Transverse colon (tissue), 4 donors: Measurements from ENCODE around the gene SPG7. TPM values are rescaled to one million over a fixed set of nuclear protein-coding genes. Genes with fewer than 3 reads are reported as not detected.

ENCODE experiments used
- DNase-seq: peaks from one replicate; pipeline ENCODE4 v3.0.0-alpha.2; 2019
- H3K27ac ChIP-seq, 4 donors: fragments of 200-600 bp; sonication (generic); 2 replicates each; pipeline ENCODE4 v1.5.1; 2016 to 2018; ENCODE audit warnings: inconsistent platforms in 4 of 4
- H3K27me3 ChIP-seq: fragments of 200-600 bp; sonication (generic); 2 replicates; pipeline ENCODE4 v1.5.1; 2017; ENCODE audit warnings: inconsistent platforms
- H3K36me3 ChIP-seq, 4 donors: fragments of 200-600 bp; sonication (generic); 2 replicates each; pipeline ENCODE4 v1.5.1; 2017 to 2019; ENCODE audit warnings: inconsistent platforms in 4 of 4
- H3K4me1 ChIP-seq, 4 donors: fragments of 200-600 bp; sonication (generic); 2 replicates each; pipeline ENCODE4 v1.5.1; 2017 to 2020; ENCODE audit warnings: inconsistent platforms in 4 of 4
- H3K4me3 ChIP-seq, 4 donors: fragments of 200-600 bp; sonication (generic); 1 replicate in 1 of 4; 2 replicates in 3 of 4; pipeline versions ENCODE4 v1.5.1 to v1.6.1; 2017 to 2019; ENCODE audit warnings: inconsistent platforms in 4 of 4
- H3K9me3 ChIP-seq, 2 donors: fragments of 200-600 bp; sonication (generic); 2 replicates each; pipeline ENCODE4 v1.5.1; 2017 to 2019; ENCODE audit warnings: inconsistent platforms in 2 of 2
- CTCF ChIP-seq, 5 experiments: fragments of 200-600 bp in 3 of 5; fragments of 450-650 bp in 2 of 5; sonication (generic) in 3 of 5; IDR thresholded peaks; 1 replicate in 2 of 5; 2 replicates in 3 of 5; pipeline ENCODE4 v1.5.1; 2016 to 2017; ENCODE audit warnings: antibody characterized with exemption in 5 of 5, inconsistent platforms in 3 of 5, mild to moderate bottlenecking in 2 of 5, moderate library complexity in 1 of 5
- EP300 ChIP-seq: sonication (generic); formaldehyde crosslinking; IDR thresholded peaks from one replicate; pipeline ENCODE4 v1.6.1; 2017; ENCODE audit warnings: antibody characterized with exemption, low read depth
- POLR2A ChIP-seq: fragments of 450-650 bp; IDR thresholded peaks from one replicate; pipeline ENCODE4 v1.6.1; 2016; ENCODE audit warnings: antibody characterized with exemption, mild to moderate bottlenecking, moderate library complexity
- POLR2AphosphoS5 ChIP-seq, 3 donors: sonication (generic); formaldehyde crosslinking; IDR thresholded peaks; one replicate each; pipeline ENCODE4 v1.6.1; 2016; ENCODE audit warnings: antibody characterized with exemption in 3 of 3
- WGBS, 2 donors: methylation state at CpG; one replicate each; pipeline ENCODE4 v1.1.5; 2018; ENCODE audit warnings: low coverage in 1 of 2; 5-methylcytosine and 5-hydroxymethylcytosine counted together
- in situ Hi-C, 4 donors: fragments of 200-750 bp; cut with MboI; loops; one replicate each; pipeline versions ENCODE4 v1.15.0 to v1.15.1; 2017; ENCODE audit warnings: low sequenced_read_pairs in 3 of 4, low pct_ligation_motif_present in 1 of 4, low pct_unique_long_range_greater_than_20kb in 1 of 4
- intact Hi-C: fragments of 100-400 bp; cut with DNase I; formaldehyde crosslinking; loops from one replicate; pipeline ENCODE4 v1.15.1; 2023; ENCODE audit warnings: low total_unique reads
- total RNA-seq, 4 donors: library from RNA; depleted of rRNA; stranded (reverse); fragments of >200 nt; gene quantifications; one replicate each; pipeline ENCODE4 v1.1.0, GENCODE V29; 2016

The SPG7 gene
- total RNA-seq, 4 donors from 2014 or later, result 168 to 408 (median 285) TPM

- 3% methylated on average over 6 to 22 of the region's 22 CpGs for WGBS, 2 donors
- intact Hi-C loops, result no loop called here
- Histone ChIP-seq H3K36me3 (no peaks in the 10 kb centered on the region), H3K27me3 (no peaks in the 10 kb centered on the region), H3K4me1 (peaks cover 23 to 49% (median 30%) of the 10 kb centered on the region in 4 donors), H3K27ac (peak overlapping the region; percentile 96 to 100 (median 100)), H3K4me3 (peak overlapping the region; percentile 52 to 99 (median 95)), H3K9me3 (no peaks in the 10 kb centered on the region)
- TF ChIP-seq POLR2AphosphoS5 (IDR thresholded peaks at IDR 0.05) (no peak), CTCF (IDR thresholded peaks at IDR 0.05) (peak in 4 of 5 experiments; percentile 23 to 65 (median 36)), POLR2A (no peak), EP300 (no peak)
- no peak for DNase-seq
- in situ Hi-C loops, result loop anchor here in 1 of 4 donors (10.0 kb wide), 1 partner anchor 157 kb away; no protein-coding TSS in a partner anchor
Measured at GRCh38 chr16:89491238-89491869, 16.8 kb upstream of the SPG7 start.

- intact Hi-C loops (no loop called here), in situ Hi-C loops (loop anchor here in 1 of 4 donors (10.0 kb wide), 1 partner anchor 157 kb away; no protein-coding TSS in a partner anchor)
- DNase-seq, result no peak
- Histone ChIP-seq H3K4me3 (peak overlapping the region in 3 of 4 donors; percentile 93 to 99 (median 97)), H3K4me1 (peaks cover 21 to 44% (median 26%) of the 10 kb centered on the region in 4 donors), H3K36me3 (no peaks in the 10 kb centered on the region), H3K27me3 (no peaks in the 10 kb centered on the region), H3K27ac (peak overlapping the region in 2 of 4 donors; percentile 100), H3K9me3 (no peaks in the 10 kb centered on the region)
- no peak for TF ChIP-seq EP300
- no peak for TF ChIP-seq POLR2AphosphoS5 (IDR thresholded peaks at IDR 0.05)
- TF ChIP-seq POLR2A, result no peak
- TF ChIP-seq CTCF (IDR thresholded peaks at IDR 0.05), result no peak
- WGBS, 2 donors, result 89 to 96% methylated on average over 16 to 24 of the region's 24 CpGs
Measured at GRCh38 chr16:89491974-89492687, 16.1 kb upstream of the SPG7 start.

GRCh38 chr16:89493776-89494175 lies 14.4 kb upstream of the SPG7 start:
- peaks cover 8 to 41% (median 20%) of the 10 kb centered on the region in 4 donors for H3K4me1 ChIP-seq
- intact Hi-C loops, result no loop called here
- no peaks in the 10 kb centered on the region for H3K9me3 ChIP-seq
- DNase-seq, result no peak
- no peak overlapping the region for H3K4me3 ChIP-seq
- no peak for TF ChIP-seq EP300
- no peak for TF ChIP-seq CTCF (IDR thresholded peaks at IDR 0.05)
- TF ChIP-seq POLR2A, result no peak
- TF ChIP-seq POLR2AphosphoS5 (IDR thresholded peaks at IDR 0.05), result no peak
- in situ Hi-C loops, result loop anchor here in 1 of 4 donors (10.0 kb wide), 1 partner anchor 159 kb away; no protein-coding TSS in a partner anchor
- no peaks in the 10 kb centered on the region for H3K27me3 ChIP-seq
- no peaks in the 10 kb centered on the region for H3K36me3 ChIP-seq
- 85% methylated on average over 5 of the region's 5 CpGs; no CpG with 5 or more reads in 1 of the 2 donors for WGBS, 2 donors
- no peak overlapping the region for H3K27ac ChIP-seq

GRCh38 chr16:89495121-89495520 lies 13.1 kb upstream of the SPG7 start:
- Histone ChIP-seq H3K36me3 (no peaks in the 10 kb centered on the region), H3K27me3 (no peaks in the 10 kb centered on the region), H3K9me3 (no peaks in the 10 kb centered on the region), H3K27ac (no peak overlapping the region), H3K4me1 (peaks cover 8 to 42% (median 24%) of the 10 kb centered on the region in 4 donors), H3K4me3 (no peak overlapping the region)
- WGBS, 2 donors, result 75% methylated on average over 3 of the region's 3 CpGs; no CpG with 5 or more reads in 1 of the 2 donors
- no peak for DNase-seq
- TF ChIP-seq POLR2A, result no peak
- TF ChIP-seq CTCF (IDR thresholded peaks at IDR 0.05), result no peak
- TF ChIP-seq POLR2AphosphoS5 (IDR thresholded peaks at IDR 0.05), result no peak
- TF ChIP-seq EP300, result no peak
- in situ Hi-C loops, result loop anchor here in 1 of 4 donors (10.0 kb wide), 1 partner anchor 160 kb away; no protein-coding TSS in a partner anchor
- intact Hi-C loops, result loop anchor here (5.0 kb wide), 1 partner anchor 258 kb away; no protein-coding TSS in a partner anchor
